CD14-positive monocyte (primary cell): ENCODE results near the gene FBN2. TPM values are rescaled to one million over a fixed set of nuclear protein-coding genes. Genes with fewer than 3 reads are reported as not detected.

Experiments
- DNase-seq, 3 donors: peaks; one replicate each; pipeline ENCODE4 v3.0.0-alpha.2; 2011 to 2022
- H2AFZ ChIP-seq: 2 replicates; pipeline ENCODE4 v1.6.0; 2012; ENCODE audit warnings: mild to moderate bottlenecking, low read depth, low read length, inconsistent platforms; ENCODE audit not compliant: insufficient read depth, poor library complexity, severe bottlenecking
- H3K27ac ChIP-seq, 2 donors: 1 replicate in 1 of 2; 2 replicates in 1 of 2; pipeline ENCODE4 v1.5.1; 2012 to 2013; ENCODE audit warnings: low read length in 2 of 2, control low read depth in 1 of 2, inconsistent platforms in 1 of 2, low read depth in 1 of 2, mild to moderate bottlenecking in 1 of 2
- H3K27me3 ChIP-seq, 2 donors: one replicate each; pipeline versions ENCODE4 v1.6.0 to v1.6.1; 2011 to 2013; ENCODE audit warnings: low read length in 2 of 2; ENCODE audit not compliant: control insufficient read depth in 2 of 2, insufficient read depth in 2 of 2
- H3K36me3 ChIP-seq, 2 donors: replicated peaks in 1 of 2; 1 replicate in 1 of 2; 2 replicates in 1 of 2; pipeline versions ENCODE4 v1.5.1 to v1.6.1; 2012 to 2013; ENCODE audit warnings: low read length in 2 of 2, control low read depth in 1 of 2, inconsistent platforms in 1 of 2, mild to moderate bottlenecking in 1 of 2; ENCODE audit not compliant: insufficient read depth in 2 of 2, control insufficient read depth in 1 of 2
- H3K4me1 ChIP-seq, 2 donors: 1 replicate in 1 of 2; 2 replicates in 1 of 2; pipeline versions ENCODE4 v1.5.1 to v1.6.1; 2012 to 2013; ENCODE audit warnings: low read length in 2 of 2, control low read depth in 1 of 2, inconsistent platforms in 1 of 2, mild to moderate bottlenecking in 1 of 2, moderate library complexity in 1 of 2; ENCODE audit not compliant: insufficient read depth in 2 of 2, control insufficient read depth in 1 of 2
- H3K4me2 ChIP-seq: replicated peaks from 2 replicates; pipeline ENCODE3; 2012; ENCODE audit warnings: low read length, moderate library complexity, mild to moderate bottlenecking; ENCODE audit not compliant: poor library complexity, severe bottlenecking; ENCODE audit errors: extremely low read depth
- H3K4me3 ChIP-seq, 3 experiments: fragments of 200-600 bp in 1 of 3; sonication (generic) in 1 of 3; replicated peaks in 1 of 3; 1 replicate in 2 of 3; 2 replicates in 1 of 3; pipeline ENCODE4 v1.5.1; 2011 to 2013; ENCODE audit warnings: low read length in 3 of 3, mild to moderate bottlenecking in 3 of 3, control low read depth in 2 of 3, low read depth in 2 of 3, inconsistent platforms in 1 of 3, moderate library complexity in 1 of 3
- H3K79me2 ChIP-seq: 2 replicates; pipeline ENCODE4 v1.6.0; 2012; ENCODE audit warnings: mild to moderate bottlenecking, control low read depth, inconsistent platforms, low read length, moderate library complexity; ENCODE audit not compliant: insufficient read depth
- H3K9ac ChIP-seq: 2 replicates; pipeline ENCODE4 v1.6.0; 2017; ENCODE audit warnings: low read length, mild to moderate bottlenecking; ENCODE audit not compliant: insufficient read depth, poor library complexity, severe bottlenecking
- H3K9me3 ChIP-seq, 2 donors: replicated peaks in 1 of 2; 1 replicate in 1 of 2; 2 replicates in 1 of 2; pipeline versions ENCODE4 v1.5.1 to v1.6.1; 2012 to 2013; ENCODE audit warnings: low read length in 2 of 2, control low read depth in 1 of 2; ENCODE audit not compliant: control insufficient read depth in 1 of 2, insufficient read depth in 1 of 2
- H4K20me1 ChIP-seq: 2 replicates; pipeline ENCODE4 v1.6.0; 2012; ENCODE audit warnings: mild to moderate bottlenecking, low read length, control low read depth, moderate library complexity; ENCODE audit not compliant: insufficient read depth
- H3K27ac Mint-ChIP-seq, 7 donors: one replicate each; pipeline ENCODE4 v1.8.0; 2020; ENCODE audit warnings: mild to moderate bottlenecking in 7 of 7, mixed read lengths in 7 of 7, moderate library complexity in 6 of 7, inconsistent platforms in 2 of 7
- H3K27me3 Mint-ChIP-seq, 3 donors: one replicate each; pipeline ENCODE4 v1.8.0; 2021 to 2022; ENCODE audit warnings: low read depth in 3 of 3, mild to moderate bottlenecking in 3 of 3, mixed read lengths in 3 of 3, moderate library complexity in 3 of 3, inconsistent platforms in 1 of 3
- H3K36me3 Mint-ChIP-seq, 2 donors: one replicate each; pipeline ENCODE4 v1.8.0; 2020; ENCODE audit warnings: mixed read lengths in 2 of 2, inconsistent platforms in 1 of 2, mild to moderate bottlenecking in 1 of 2
- H3K4me1 Mint-ChIP-seq: one replicate; pipeline ENCODE4 v1.8.0; 2020; ENCODE audit warnings: mild to moderate bottlenecking, mixed read lengths
- H3K4me3 Mint-ChIP-seq, 2 donors: one replicate each; pipeline ENCODE4 v1.8.0; 2020; ENCODE audit warnings: mild to moderate bottlenecking in 2 of 2, mixed read lengths in 2 of 2, moderate library complexity in 1 of 2
- H3K9me3 Mint-ChIP-seq, 7 donors: one replicate each; pipeline ENCODE4 v1.8.0; 2020 to 2022; ENCODE audit warnings: mixed read lengths in 7 of 7, mild to moderate bottlenecking in 6 of 7, moderate library complexity in 6 of 7, inconsistent platforms in 2 of 7
- CTCF ChIP-seq: fragments of 200-600 bp; IDR thresholded peaks from one replicate; pipeline ENCODE4 v1.8.0; 2022; ENCODE audit warnings: antibody characterized with exemption, mild to moderate bottlenecking
- WGBS: methylation state at CpG from one replicate; pipeline ENCODE4 v1.1.5; 2013; ENCODE audit warnings: missing lambda C conversion rate; ENCODE audit not compliant: insufficient coverage; 5-methylcytosine and 5-hydroxymethylcytosine counted together
- intact Hi-C, 2 donors: fragments of 100-400 bp; cut with micrococcal nuclease; formaldehyde crosslinking; loops; one replicate each; pipeline versions ENCODE4 v1.15.0 to v1.15.1; 2023
- polyA plus RNA-seq, 3 donors: library from polyadenylated mRNA; depleted of rRNA in 1 of 3; unstranded in 2 of 3; stranded (reverse) in 1 of 3; fragments of 300-500 nt in 2 of 3; fragments of >200 nt in 1 of 3; fragmentation: Illumina TruSeq in 2 of 3; gene quantifications; 1 replicate in 2 of 3; 2 replicates in 1 of 3; pipeline ENCODE4 v1.2.3, GENCODE V29; 2012 to 2021

The FBN2 gene
- polyA plus RNA-seq, 3 donors = 0.85 to 19.3 (median 4.2) TPM

GRCh38 chr5:128245974-128246373, 292.1 kb downstream of the FBN2 start:
- TF ChIP-seq CTCF = no peak
- intact Hi-C loops = no loop called here
- H4K20me1 ChIP-seq = no peaks in the 10 kb centered on the region
- H3K9me3 Mint-ChIP-seq = peaks cover 3 to 18% (median 11%) of the 10 kb centered on the region in 7 donors
- peaks cover 0 to 3% (median 2%) of the 10 kb centered on the region in 3 donors for H3K27me3 Mint-ChIP-seq
- no peak overlapping the region for H3K4me3 Mint-ChIP-seq
- H3K4me1 Mint-ChIP-seq = no peaks in the 10 kb centered on the region
- H3K4me2 ChIP-seq = no peak overlapping the region
- no peak overlapping the region for H3K27ac Mint-ChIP-seq
- WGBS = 85% methylated on average over 4 of the region's 4 CpGs
- H3K9me3 ChIP-seq = no peaks in the 10 kb centered on the region
- no peak overlapping the region for H3K27ac ChIP-seq
- H3K4me1 ChIP-seq = no peaks in the 10 kb centered on the region
- no peaks in the 10 kb centered on the region for H3K36me3 ChIP-seq
- H3K9ac ChIP-seq = no peak overlapping the region
- no peak overlapping the region for H2AFZ ChIP-seq
- H3K36me3 Mint-ChIP-seq = no peaks in the 10 kb centered on the region
- no peaks in the 10 kb centered on the region for H3K79me2 ChIP-seq
- DNase-seq = no peak
- no peak overlapping the region for H3K4me3 ChIP-seq
- H3K27me3 ChIP-seq = no peaks in the 10 kb centered on the region

GRCh38 chr5:128243958-128244582, 294.0 kb downstream of the FBN2 start:
- Histone ChIP-seq H3K36me3 (no peaks in the 10 kb centered on the region), H3K9me3 (no peaks in the 10 kb centered on the region), H2AFZ (no peak overlapping the region), H4K20me1 (no peaks in the 10 kb centered on the region), H3K4me1 (no peaks in the 10 kb centered on the region), H3K27ac (no peak overlapping the region), H3K4me3 (no peak overlapping the region), H3K27me3 (no peaks in the 10 kb centered on the region), H3K4me2 (no peak overlapping the region), H3K79me2 (no peaks in the 10 kb centered on the region), H3K9ac (no peak overlapping the region)
- no peak overlapping the region for H3K27ac Mint-ChIP-seq
- peaks cover 4 to 17% (median 7%) of the 10 kb centered on the region in 7 donors for H3K9me3 Mint-ChIP-seq
- H3K4me3 Mint-ChIP-seq = no peak overlapping the region
- 100% methylated on average over 2 of the region's 3 CpGs for WGBS
- no peak for DNase-seq
- no peaks in the 10 kb centered on the region for H3K36me3 Mint-ChIP-seq
- no peaks in the 10 kb centered on the region for H3K4me1 Mint-ChIP-seq
- H3K27me3 Mint-ChIP-seq = peaks cover 0 to 4% (median 1%) of the 10 kb centered on the region in 3 donors
- no peak for TF ChIP-seq CTCF
- intact Hi-C loops = no loop called here
